Measurements from ENCODE around the gene GSK3B.

The GSK3B gene

GRCh38 chr3:119870512-119870911, 223.7 kb downstream of the GSK3B start:
- DNase-seq, result no peak

GRCh38 chr3:119864476-119864875, 229.8 kb downstream of the GSK3B start:
- DNase-seq, result no peak

GRCh38 chr3:119862616-119863015, 231.6 kb downstream of the GSK3B start:
- DNase-seq, result no peak

GRCh38 chr3:119861681-119862080, 232.6 kb downstream of the GSK3B start:
- DNase-seq, result no peak

- DNase-seq, result no peak
Measured at GRCh38 chr3:119859728-119860127, 234.5 kb downstream of the GSK3B start.

- no peak for DNase-seq
Measured at GRCh38 chr3:119858957-119859356, 235.3 kb downstream of the GSK3B start.

- DNase-seq, result no peak
Measured at GRCh38 chr3:119856695-119857094, 237.6 kb downstream of the GSK3B start.

- no peak for DNase-seq
Measured at GRCh38 chr3:119849126-119849525, 245.1 kb downstream of the GSK3B start.

GRCh38 chr3:119841808-119842471, 252.3 kb downstream of the GSK3B start:
- DNase-seq, result no peak

GRCh38 chr3:119835556-119835955, 258.7 kb downstream of the GSK3B start:
- no peak for DNase-seq

GRCh38 chr3:119834754-119835370, 259.4 kb downstream of the GSK3B start:
- DNase-seq, result no peak

- DNase-seq, result no peak
Measured at GRCh38 chr3:119831941-119832371, 262.3 kb downstream of the GSK3B start.

GRCh38 chr3:119831022-119831421, 263.2 kb downstream of the GSK3B start:
- no peak for DNase-seq

GRCh38 chr3:119829420-119829819, 264.8 kb downstream of the GSK3B start:
- DNase-seq, result no peak

- no peak for DNase-seq
Measured at GRCh38 chr3:119826711-119827608, 267.3 kb downstream of the GSK3B start.

- no peak for DNase-seq
Measured at GRCh38 chr3:119825820-119826219, 268.4 kb downstream of the GSK3B start.

GRCh38 chr3:119819806-119820205, 274.4 kb downstream of the GSK3B start:
- no peak for DNase-seq

- DNase-seq, result no peak
Measured at GRCh38 chr3:119818937-119819336, 275.3 kb downstream of the GSK3B start.

GRCh38 chr3:119817583-119818363, 276.5 kb downstream of the GSK3B start:
- no peak for DNase-seq

GRCh38 chr3:119817071-119817470, 277.2 kb downstream of the GSK3B start:
- no peak for DNase-seq

- DNase-seq, result no peak
Measured at GRCh38 chr3:119815716-119816115, 278.5 kb downstream of the GSK3B start.

GRCh38 chr3:119812491-119813058, 281.7 kb downstream of the GSK3B start:
- DNase-seq, result no peak

- peak; percentile 72 for DNase-seq
Measured at GRCh38 chr3:119810018-119810435, 284.2 kb downstream of the GSK3B start.
